K562 (cell line): ENCODE results near the gene TMPRSS9. TPM values are rescaled to one million over a fixed set of nuclear protein-coding genes. Genes with fewer than 3 reads are reported as not detected.

ENCODE experiments used
- ATAC-seq: fragments of 200-7000 bp; cut with Tn5 transposase; 3 replicates; pipeline ENCODE4 v1.9.1; 2020; ENCODE audit warnings: moderate library complexity
- BruUV-seq: library from RNA; stranded (reverse); fragments of 400-500 nt; replicated peaks from 2 replicates; lab custom pipeline; 2021; lab: Mats Ljungman, UMichigan
- CTCF ChIA-PET: fragments of 300-600 bp; formaldehyde crosslinking; extraction: SDS; loops from one replicate; lab custom pipeline; 2021; ENCODE audit warnings: low intra/inter-chr PET ratio; lab: Yijun Ruan, JAX
- POLR2A ChIA-PET: fragments of 300-600, 350-650 bp; sonication (Branson Sonifier 250); formaldehyde crosslinking; extraction: SDS; loops from one replicate; lab custom pipeline; 2021; ENCODE audit warnings: antibody characterized with exemption, inconsistent platforms; lab: Yijun Ruan, JAX
- DNase-seq, 4 experiments: peaks; one replicate each; pipeline versions ENCODE4 v3.0.0 to v3.0.0-alpha.2; 2011 to 2018; ENCODE audit warnings: low spot score in 3 of 4, mixed read lengths in 3 of 4; ENCODE audit errors: extremely low read depth in 1 of 4
- FAIRE-seq: peaks from 2 replicates; lab custom pipeline; 2011; peaks lifted over from hg19 to GRCh38; lab: Jason Lieb, UNC
- H2AFZ ChIP-seq: 2 replicates; pipeline ENCODE4 v1.6.0; 2011; ENCODE audit warnings: low read depth, low read length, control low read depth, inconsistent platforms
- H3K27ac ChIP-seq: fragments of 200-600 bp; 3 replicates; pipeline ENCODE4 v1.8.0; 2011; ENCODE audit warnings: low read depth, mild to moderate bottlenecking, control low read depth, inconsistent platforms, low read length, moderate library complexity, mixed read lengths; ENCODE audit errors: extremely low read depth
- H3K27me3 ChIP-seq, 2 experiments: fragments of 300-600 bp in 1 of 2; 2 replicates in 1 of 2; 3 replicates in 1 of 2; pipeline versions ENCODE4 v1.6.0 to v1.8.0; 2011; ENCODE audit warnings: inconsistent platforms in 2 of 2, low read length in 2 of 2, mild to moderate bottlenecking in 1 of 2, mixed read lengths in 1 of 2, moderate library complexity in 1 of 2; ENCODE audit not compliant: control insufficient read depth in 2 of 2, insufficient read depth in 2 of 2
- H3K36me3 ChIP-seq: fragments of 300-600 bp; 3 replicates; pipeline ENCODE4 v1.8.0; 2011; ENCODE audit warnings: mild to moderate bottlenecking, low read length, inconsistent platforms; ENCODE audit not compliant: control insufficient read depth, insufficient read depth
- H3K4me1 ChIP-seq, 2 experiments: fragments of 200-600 bp in 1 of 2; replicated peaks in 1 of 2; 2 replicates in 1 of 2; 3 replicates in 1 of 2; pipeline versions ENCODE4 v1.5.1 to v1.8.0; 2011; ENCODE audit warnings: inconsistent platforms in 2 of 2, low read length in 2 of 2, mild to moderate bottlenecking in 1 of 2, mixed read lengths in 1 of 2, moderate library complexity in 1 of 2; ENCODE audit not compliant: control insufficient read depth in 2 of 2, insufficient read depth in 2 of 2
- H3K4me2 ChIP-seq: 2 replicates; pipeline ENCODE4 v1.6.1; 2011; ENCODE audit warnings: low read length, control low read depth, inconsistent platforms, mixed read lengths; ENCODE audit not compliant: insufficient read depth
- H3K4me3 ChIP-seq: fragments of 200-600 bp; sonication (generic), shearing (Covaris generic); 2 replicates; pipeline ENCODE4 v1.5.1; 2016; ENCODE audit warnings: control low read depth, inconsistent platforms
- H3K79me2 ChIP-seq: fragments of 200-600 bp; 3 replicates; pipeline ENCODE4 v1.8.0; 2011; ENCODE audit warnings: low read length, inconsistent platforms; ENCODE audit not compliant: control insufficient read depth, insufficient read depth
- H3K9ac ChIP-seq, 2 experiments: 2 replicates each; pipeline versions ENCODE4 v1.6.0 to v1.6.1; 2011; ENCODE audit warnings: low read depth in 2 of 2, low read length in 2 of 2, control low read depth in 1 of 2, inconsistent platforms in 1 of 2, mild to moderate bottlenecking in 1 of 2, mixed read lengths in 1 of 2; ENCODE audit not compliant: insufficient read depth in 1 of 2
- H3K9me1 ChIP-seq: one replicate; pipeline ENCODE4 v1.6.0; 2011; ENCODE audit warnings: inconsistent platforms, mild to moderate bottlenecking, low read length, moderate library complexity; ENCODE audit not compliant: control insufficient read depth, insufficient read depth
- H3K9me3 ChIP-seq: replicated peaks from 2 replicates; pipeline ENCODE4 v1.5.1; 2011; ENCODE audit warnings: low read depth, low read length, inconsistent platforms; ENCODE audit not compliant: control insufficient read depth, insufficient read depth
- H4K20me1 ChIP-seq: replicated peaks from 2 replicates; pipeline ENCODE4 v1.6.1; 2011; ENCODE audit warnings: low read length, inconsistent platforms, mixed read lengths; ENCODE audit not compliant: control insufficient read depth, insufficient read depth
- CBFB ChIP-seq: sonication (generic); formaldehyde crosslinking; IDR thresholded peaks from 2 replicates; pipeline ENCODE4 v1.4.0; 2020; ENCODE audit warnings: mild to moderate bottlenecking, missing genetic modification reagents
- CREM ChIP-seq: IDR thresholded peaks from 2 replicates; pipeline ENCODE4 v1.6.1; 2014; ENCODE audit warnings: antibody characterized with exemption, low read depth
- DNMT1 ChIP-seq: fragments of 450-650 bp; IDR thresholded peaks from 2 replicates; pipeline ENCODE4 v1.6.1; 2016; ENCODE audit warnings: antibody characterized with exemption, mild to moderate bottlenecking
- ETV5 ChIP-seq: sonication (generic); formaldehyde crosslinking; IDR thresholded peaks from 2 replicates; pipeline ENCODE4 v1.4.0; 2020; ENCODE audit warnings: low read depth, mild to moderate bottlenecking, missing genetic modification reagents
- HDAC3 ChIP-seq: fragments of 450-650 bp; IDR thresholded peaks from 2 replicates; pipeline ENCODE4 v1.6.1; 2018; ENCODE audit warnings: borderline replicate concordance, mild to moderate bottlenecking, moderate library complexity; ENCODE audit not compliant: partially characterized antibody
- NFIC ChIP-seq: fragments of 450-650 bp; IDR thresholded peaks from 2 replicates; pipeline ENCODE4 v1.6.1; 2017; ENCODE audit warnings: mild to moderate bottlenecking, inconsistent platforms
- SAP30 ChIP-seq: fragments of 200-600 bp; sonication (generic); IDR thresholded peaks from 2 replicates; pipeline ENCODE4 v1.6.1; 2012; ENCODE audit warnings: borderline replicate concordance, low read depth, mild to moderate bottlenecking, moderate library complexity, low read length, control low read depth, inconsistent platforms; ENCODE audit not compliant: insufficient read depth, poor library complexity, severe bottlenecking
- SRSF3 ChIP-seq: fragments of 200-400 bp; formaldehyde crosslinking; IDR thresholded peaks from 2 replicates; pipeline ENCODE4 v1.6.1; 2016; ENCODE audit warnings: mild to moderate bottlenecking, low read length, moderate library complexity; ENCODE audit not compliant: insufficient read depth
- STAT5A ChIP-seq: IDR thresholded peaks from 2 replicates; pipeline ENCODE4 v1.6.1; 2012; ENCODE audit warnings: low read length, inconsistent platforms, borderline replicate concordance
- SUPT5H ChIP-seq: fragments of 450-650 bp; IDR thresholded peaks from 2 replicates; pipeline ENCODE4 v1.6.1; 2016
- ZBTB49 ChIP-seq: sonication (generic); formaldehyde crosslinking; IDR thresholded peaks from 2 replicates; pipeline ENCODE4 v1.8.0; 2022; ENCODE audit warnings: missing genetic modification reagents, mild to moderate bottlenecking, borderline replicate concordance
- WGBS: fragments of 100-300 bp; shearing (Covaris generic); methylation state at CpG from one replicate; pipeline ENCODE4 v1.1.6; 2016; ENCODE audit warnings: low coverage, mixed read lengths; ENCODE audit not compliant: insufficient coverage; ENCODE audit errors: missing lambda C conversion rate; 5-methylcytosine and 5-hydroxymethylcytosine counted together
- in situ Hi-C: fragments of 300-500 bp; cut with MboI; formaldehyde crosslinking; loops from 4 replicates; pipeline ENCODE4 v1.15.0; 2018; ENCODE audit warnings: inconsistent platforms, mixed read lengths
- intact Hi-C: fragments of 100-400 bp; cut with micrococcal nuclease; formaldehyde crosslinking; loops from 2 replicates; pipeline ENCODE4 v1.14.2; 2022
- polyA plus RNA-seq, 8 experiments: library from polyadenylated mRNA; depleted of rRNA in 4 of 8; stranded (reverse) in 5 of 8; unstranded in 3 of 8; fragments of >200 nt; fragmentation: Nextera tagmentation in 2 of 8; fragmentation: Illumina TruSeq in 1 of 8; extraction: Ambion mirVana in 2 of 8; extraction: Trizol in 1 of 8; gene quantifications; 2 replicates each; pipeline versions ENCODE4 v1.2.1 to v1.2.3, GENCODE V29; 2011 to 2014; ENCODE audit warnings: inconsistent platforms in 1 of 8, missing spikeins in 1 of 8
- total RNA-seq, 7 experiments: library from RNA; depleted of rRNA in 6 of 7; stranded (reverse); fragments of >200 nt in 6 of 7; fragmentation: Illumina TruSeq in 2 of 7; extraction: Trizol in 2 of 7; gene quantifications; 2 replicates each; pipeline versions ENCODE4 v1.2.1 to v1.2.3, GENCODE V29; 2011 to 2021; ENCODE audit warnings: low replicate concordance in 1 of 7
- TF ChIP-seq, protein P1 (sequence below): fragments of 450-650 bp; IDR thresholded peaks from 2 replicates; pipeline ENCODE4 v1.6.1; 2018; ENCODE audit not compliant: partially characterized antibody
- TF ChIP-seq, protein P2 (sequence below): fragments of 450-650 bp; IDR thresholded peaks from one replicate; pipeline ENCODE4 v1.6.1; 2018; ENCODE audit warnings: mild to moderate bottlenecking, moderate library complexity; ENCODE audit not compliant: partially characterized antibody
- TF ChIP-seq, protein P3 (sequence below): fragments of 450-650 bp; IDR thresholded peaks from 2 replicates; pipeline ENCODE4 v1.6.1; 2017; ENCODE audit warnings: mild to moderate bottlenecking, moderate library complexity

The TMPRSS9 gene
- total and polyA plus RNA-seq, 9 of the 15 experiments (the other 6 are each of a cell fraction or from before 2014, with no cell fraction given): 0.01 to 0.03 TPM; not detected in 7

DNA sequence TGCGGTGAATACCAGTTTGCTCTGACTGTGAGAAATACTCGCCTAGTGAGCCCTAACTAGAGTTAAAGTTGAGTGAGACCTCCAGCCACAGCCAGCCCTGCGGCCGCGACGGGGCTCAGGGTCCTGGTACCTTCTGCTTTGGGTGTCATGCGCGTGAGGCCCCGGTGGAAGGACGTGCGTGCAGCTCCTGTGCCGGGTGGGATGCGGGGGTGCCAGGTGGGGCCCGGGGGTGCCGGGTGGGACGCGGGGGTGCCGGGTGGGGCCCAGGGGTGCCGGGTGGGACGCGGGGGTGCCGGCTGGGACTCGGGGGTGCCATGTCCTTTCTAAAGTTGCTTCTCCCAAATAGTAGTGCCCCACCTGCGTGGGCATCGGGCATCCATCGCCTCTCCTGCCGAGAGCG, 8.5 kb upstream of the TMPRSS9 start:
- Histone ChIP-seq H2AFZ (no peak overlapping the region), H3K9ac (no peak overlapping the region), H3K9me1 (peaks cover 2% of the 10 kb centered on the region), H3K27ac (no peak overlapping the region), H3K4me3 (no peak overlapping the region), H3K9me3 (no peaks in the 10 kb centered on the region; the same call in 1 of the 2 replicates), H3K79me2 (no peaks in the 10 kb centered on the region), H3K4me1 (peaks cover 0 to 32% of the 10 kb centered on the region in 2 experiments; a peak in 2 of 5 replicates), H3K36me3 (peaks cover 34% of the 10 kb centered on the region; the same call in 2 of the 3 replicates), H3K27me3 (no peaks in the 10 kb centered on the region), H3K4me2 (no peak overlapping the region), H4K20me1 (no peaks in the 10 kb centered on the region)
- CTCF ChIA-PET: no interaction called here
- WGBS: 95% methylated on average over 2 of the region's 28 CpGs
- intact Hi-C loops: no loop called here
- ATAC-seq (no peak), DNase-seq (no peak), FAIRE-seq (no peak)
- BruUV-seq: no TSS peak
- TF ChIP-seq CREM: no peak
- no peak for TF ChIP-seq DNMT1
- no peak for TF ChIP-seq ZBTB49 (CRISPR knock-in tag)
- TF ChIP-seq, protein P1, sequence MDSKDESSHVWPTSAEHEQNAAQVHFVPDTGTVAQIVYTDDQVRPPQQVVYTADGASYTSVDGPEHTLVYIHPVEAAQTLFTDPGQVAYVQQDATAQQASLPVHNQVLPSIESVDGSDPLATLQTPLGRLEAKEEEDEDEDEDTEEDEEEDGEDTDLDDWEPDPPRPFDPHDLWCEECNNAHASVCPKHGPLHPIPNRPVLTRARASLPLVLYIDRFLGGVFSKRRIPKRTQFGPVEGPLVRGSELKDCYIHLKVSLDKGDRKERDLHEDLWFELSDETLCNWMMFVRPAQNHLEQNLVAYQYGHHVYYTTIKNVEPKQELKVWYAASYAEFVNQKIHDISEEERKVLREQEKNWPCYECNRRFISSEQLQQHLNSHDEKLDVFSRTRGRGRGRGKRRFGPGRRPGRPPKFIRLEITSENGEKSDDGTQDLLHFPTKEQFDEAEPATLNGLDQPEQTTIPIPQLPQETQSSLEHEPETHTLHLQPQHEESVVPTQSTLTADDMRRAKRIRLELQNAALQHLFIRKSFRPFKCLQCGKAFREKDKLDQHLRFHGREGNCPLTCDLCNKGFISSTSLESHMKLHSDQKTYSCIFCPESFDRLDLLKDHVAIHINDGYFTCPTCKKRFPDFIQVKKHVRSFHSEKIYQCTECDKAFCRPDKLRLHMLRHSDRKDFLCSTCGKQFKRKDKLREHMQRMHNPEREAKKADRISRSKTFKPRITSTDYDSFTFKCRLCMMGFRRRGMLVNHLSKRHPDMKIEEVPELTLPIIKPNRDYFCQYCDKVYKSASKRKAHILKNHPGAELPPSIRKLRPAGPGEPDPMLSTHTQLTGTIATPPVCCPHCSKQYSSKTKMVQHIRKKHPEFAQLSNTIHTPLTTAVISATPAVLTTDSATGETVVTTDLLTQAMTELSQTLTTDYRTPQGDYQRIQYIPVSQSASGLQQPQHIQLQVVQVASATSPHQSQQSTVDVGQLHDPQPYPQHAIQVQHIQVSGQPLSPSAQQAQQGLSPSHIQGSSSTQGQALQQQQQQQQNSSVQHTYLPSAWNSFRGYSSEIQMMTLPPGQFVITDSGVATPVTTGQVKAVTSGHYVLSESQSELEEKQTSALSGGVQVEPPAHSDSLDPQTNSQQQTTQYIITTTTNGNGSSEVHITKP: no peak
- no peak for TF ChIP-seq HDAC3
- no peak for TF ChIP-seq ETV5 (CRISPR knock-in tag)
- TF ChIP-seq NFIC: no peak
- TF ChIP-seq SAP30: no peak
- no peak for TF ChIP-seq SRSF3
- no peak for TF ChIP-seq SUPT5H
- TF ChIP-seq CBFB (CRISPR knock-in tag): no peak
- no peak for TF ChIP-seq STAT5A
- TF ChIP-seq, protein P2, sequence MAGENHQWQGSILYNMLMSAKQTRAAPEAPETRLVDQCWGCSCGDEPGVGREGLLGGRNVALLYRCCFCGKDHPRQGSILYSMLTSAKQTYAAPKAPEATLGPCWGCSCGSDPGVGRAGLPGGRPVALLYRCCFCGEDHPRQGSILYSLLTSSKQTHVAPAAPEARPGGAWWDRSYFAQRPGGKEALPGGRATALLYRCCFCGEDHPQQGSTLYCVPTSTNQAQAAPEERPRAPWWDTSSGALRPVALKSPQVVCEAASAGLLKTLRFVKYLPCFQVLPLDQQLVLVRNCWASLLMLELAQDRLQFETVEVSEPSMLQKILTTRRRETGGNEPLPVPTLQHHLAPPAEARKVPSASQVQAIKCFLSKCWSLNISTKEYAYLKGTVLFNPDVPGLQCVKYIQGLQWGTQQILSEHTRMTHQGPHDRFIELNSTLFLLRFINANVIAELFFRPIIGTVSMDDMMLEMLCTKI: no peak
- TF ChIP-seq, protein P3, sequence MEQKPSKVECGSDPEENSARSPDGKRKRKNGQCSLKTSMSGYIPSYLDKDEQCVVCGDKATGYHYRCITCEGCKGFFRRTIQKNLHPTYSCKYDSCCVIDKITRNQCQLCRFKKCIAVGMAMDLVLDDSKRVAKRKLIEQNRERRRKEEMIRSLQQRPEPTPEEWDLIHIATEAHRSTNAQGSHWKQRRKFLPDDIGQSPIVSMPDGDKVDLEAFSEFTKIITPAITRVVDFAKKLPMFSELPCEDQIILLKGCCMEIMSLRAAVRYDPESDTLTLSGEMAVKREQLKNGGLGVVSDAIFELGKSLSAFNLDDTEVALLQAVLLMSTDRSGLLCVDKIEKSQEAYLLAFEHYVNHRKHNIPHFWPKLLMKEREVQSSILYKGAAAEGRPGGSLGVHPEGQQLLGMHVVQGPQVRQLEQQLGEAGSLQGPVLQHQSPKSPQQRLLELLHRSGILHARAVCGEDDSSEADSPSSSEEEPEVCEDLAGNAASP: no peak
- POLR2A ChIA-PET: no interaction called here
- in situ Hi-C loops: no loop called here
